Mesendoderm (in vitro differentiated cells): ENCODE data around the gene TNFRSF1B.

ENCODE experiments used
- DNase-seq: peaks from one replicate; pipeline ENCODE4 v3.0.0; 2013
- H2AK5ac ChIP-seq: 2 replicates; pipeline ENCODE4 v1.6.1; 2013; ENCODE audit warnings: low read length, inconsistent platforms
- H2BK120ac ChIP-seq: 2 replicates; pipeline ENCODE4 v1.6.1; 2013; ENCODE audit warnings: low read depth, mild to moderate bottlenecking, low read length, moderate library complexity, mixed read lengths
- H2BK15ac ChIP-seq: replicated peaks from 2 replicates; pipeline ENCODE4 v1.6.1; 2013; ENCODE audit warnings: low read depth, mild to moderate bottlenecking, moderate library complexity
- H2BK5ac ChIP-seq: 2 replicates; pipeline ENCODE4 v1.6.1; 2013; ENCODE audit warnings: low read length, inconsistent platforms
- H3K18ac ChIP-seq: 2 replicates; pipeline ENCODE4 v1.6.1; 2013; ENCODE audit warnings: mild to moderate bottlenecking, low read length, mixed read lengths
- H3K23ac ChIP-seq: one replicate; pipeline ENCODE4 v1.6.1; 2013; ENCODE audit warnings: low read length
- H3K27ac ChIP-seq: 2 replicates; pipeline ENCODE4 v1.5.1; 2013; ENCODE audit warnings: low read depth, mild to moderate bottlenecking, inconsistent platforms, low read length, moderate library complexity
- H3K27me3 ChIP-seq: 2 replicates; pipeline ENCODE4 v1.6.1; 2013; ENCODE audit warnings: low read length, control low read depth, mild to moderate bottlenecking, inconsistent platforms; ENCODE audit not compliant: insufficient read depth, poor library complexity
- H3K36me3 ChIP-seq: 2 replicates; pipeline ENCODE4 v1.6.1; 2013; ENCODE audit warnings: low read length, inconsistent platforms; ENCODE audit not compliant: control insufficient read depth, insufficient read depth
- H3K4ac ChIP-seq: one replicate; pipeline ENCODE4 v1.6.1; 2013; ENCODE audit warnings: low read depth, mild to moderate bottlenecking, low read length, moderate library complexity
- H3K4me1 ChIP-seq: 2 replicates; pipeline ENCODE4 v1.6.1; 2013; ENCODE audit warnings: low read depth, low read length, inconsistent platforms; ENCODE audit not compliant: control insufficient read depth
- H3K4me2 ChIP-seq: 2 replicates; pipeline ENCODE4 v1.6.1; 2013; ENCODE audit warnings: low read length
- H3K4me3 ChIP-seq: 2 replicates; pipeline ENCODE4 v1.5.1; 2013; ENCODE audit warnings: mild to moderate bottlenecking, low read length
- H3K56ac ChIP-seq: one replicate; pipeline ENCODE4 v1.6.1; 2013; ENCODE audit warnings: low read length
- H3K79me1 ChIP-seq: 2 replicates; pipeline ENCODE4 v1.6.1; 2013; ENCODE audit warnings: low read length, inconsistent platforms
- H3K79me2 ChIP-seq: 2 replicates; pipeline ENCODE4 v1.6.1; 2013; ENCODE audit warnings: mild to moderate bottlenecking, low read length; ENCODE audit not compliant: control insufficient read depth, insufficient read depth
- H3K9ac ChIP-seq: 2 replicates; pipeline ENCODE4 v1.6.1; 2013; ENCODE audit warnings: low read length, inconsistent platforms
- H4K5ac ChIP-seq: one replicate; pipeline ENCODE4 v1.6.1; 2013; ENCODE audit warnings: low read length
- H4K8ac ChIP-seq: one replicate; pipeline ENCODE4 v1.6.1; 2013; ENCODE audit warnings: low read depth, mild to moderate bottlenecking, control low read depth, low read length, moderate library complexity
- WGBS: extraction: QIAGEN DNeasy Blood & Tissue Kit; methylation state at CpG from one replicate; pipeline ENCODE4 v1.1.7; 2013; ENCODE audit warnings: low lambda C conversion rate, missing lambda C conversion rate; ENCODE audit not compliant: insufficient coverage; ENCODE audit errors: extremely low coverage; 5-methylcytosine and 5-hydroxymethylcytosine counted together

TNFRSF1B gene

GRCh38 chr1:12170263-12170671 is 3.5 kb downstream of the TNFRSF1B start:
- H3K27ac ChIP-seq: no peak overlapping the region
- no peak overlapping the region for H2BK5ac ChIP-seq
- no peak overlapping the region for H4K5ac ChIP-seq
- no peak for DNase-seq
- no peak overlapping the region for H3K56ac ChIP-seq
- no peak overlapping the region for H3K23ac ChIP-seq
- no peaks in the 10 kb centered on the region for H3K79me1 ChIP-seq
- H3K36me3 ChIP-seq: no peaks in the 10 kb centered on the region
- no peak overlapping the region for H3K4me2 ChIP-seq
- H3K4me3 ChIP-seq: no peak overlapping the region
- no peak overlapping the region for H3K9ac ChIP-seq
- H3K79me2 ChIP-seq: no peaks in the 10 kb centered on the region
- H2AK5ac ChIP-seq: no peak overlapping the region
- H3K18ac ChIP-seq: no peak overlapping the region
- H3K4me1 ChIP-seq: no peaks in the 10 kb centered on the region
- no CpG with 5 or more reads among the region's 9 CpGs for WGBS
- no peak overlapping the region for H2BK15ac ChIP-seq
- no peak overlapping the region for H2BK120ac ChIP-seq
- H4K8ac ChIP-seq: no peak overlapping the region
- H3K27me3 ChIP-seq: peaks cover 2% of the 10 kb centered on the region
- no peak overlapping the region for H3K4ac ChIP-seq

GRCh38 chr1:12171206-12172041 is 4.6 kb downstream of the TNFRSF1B start:
- H2BK15ac ChIP-seq: no peak overlapping the region
- no peak for DNase-seq
- no peak overlapping the region for H3K27ac ChIP-seq
- H3K56ac ChIP-seq: no peak overlapping the region
- no peak overlapping the region for H3K23ac ChIP-seq
- no peak overlapping the region for H3K18ac ChIP-seq
- no peak overlapping the region for H4K5ac ChIP-seq
- H3K79me2 ChIP-seq: no peaks in the 10 kb centered on the region
- H3K4me2 ChIP-seq: no peak overlapping the region
- no peak overlapping the region for H2BK120ac ChIP-seq
- H3K4me1 ChIP-seq: no peaks in the 10 kb centered on the region
- no peak overlapping the region for H3K4ac ChIP-seq
- no peaks in the 10 kb centered on the region for H3K79me1 ChIP-seq
- WGBS: no CpG with 5 or more reads among the region's 12 CpGs
- peaks cover 2% of the 10 kb centered on the region for H3K27me3 ChIP-seq
- no peak overlapping the region for H2AK5ac ChIP-seq
- no peak overlapping the region for H3K4me3 ChIP-seq
- H2BK5ac ChIP-seq: no peak overlapping the region
- H3K36me3 ChIP-seq: no peaks in the 10 kb centered on the region
- H3K9ac ChIP-seq: no peak overlapping the region
- H4K8ac ChIP-seq: no peak overlapping the region

- Histone ChIP-seq H3K4ac (no peak overlapping the region), H3K4me3 (no peak overlapping the region), H2BK5ac (no peak overlapping the region), H3K4me2 (no peak overlapping the region), H2AK5ac (no peak overlapping the region), H4K5ac (no peak overlapping the region), H3K18ac (no peak overlapping the region), H3K56ac (no peak overlapping the region), H2BK15ac (no peak overlapping the region), H3K23ac (no peak overlapping the region), H2BK120ac (no peak overlapping the region), H3K79me2 (no peaks in the 10 kb centered on the region), H3K27ac (no peak overlapping the region), H3K79me1 (no peaks in the 10 kb centered on the region), H4K8ac (no peak overlapping the region), H3K9ac (no peak overlapping the region), H3K27me3 (no peaks in the 10 kb centered on the region), H3K4me1 (no peaks in the 10 kb centered on the region), H3K36me3 (no peaks in the 10 kb centered on the region)
- whole genome bisulfite sequencing: no CpG with 5 or more reads among the region's 14 CpGs
- no peak for DNase-seq
Observed at GRCh38 chr1:12172042-12172851, 5.5 kb downstream of the TNFRSF1B start.

GRCh38 chr1:12173041-12173509 is 6.3 kb downstream of the TNFRSF1B start:
- H3K79me2 ChIP-seq: no peaks in the 10 kb centered on the region
- no peak overlapping the region for H3K23ac ChIP-seq
- no peak overlapping the region for H2BK5ac ChIP-seq
- H3K4me1 ChIP-seq: no peaks in the 10 kb centered on the region
- no peak overlapping the region for H4K8ac ChIP-seq
- no peak overlapping the region for H4K5ac ChIP-seq
- H3K79me1 ChIP-seq: no peaks in the 10 kb centered on the region
- H3K36me3 ChIP-seq: no peaks in the 10 kb centered on the region
- no peak overlapping the region for H2BK120ac ChIP-seq
- H3K27ac ChIP-seq: no peak overlapping the region
- H3K4me2 ChIP-seq: no peak overlapping the region
- no peak overlapping the region for H2AK5ac ChIP-seq
- no peak for DNase-seq
- no peak overlapping the region for H3K4me3 ChIP-seq
- H3K4ac ChIP-seq: no peak overlapping the region
- H2BK15ac ChIP-seq: no peak overlapping the region
- H3K9ac ChIP-seq: no peak overlapping the region
- H3K18ac ChIP-seq: no peak overlapping the region
- no CpG with 5 or more reads among the region's 3 CpGs for WGBS
- H3K27me3 ChIP-seq: no peaks in the 10 kb centered on the region
- H3K56ac ChIP-seq: no peak overlapping the region

- Histone ChIP-seq H3K36me3 (no peaks in the 10 kb centered on the region), H2BK15ac (no peak overlapping the region), H3K56ac (no peak overlapping the region), H3K4me2 (no peak overlapping the region), H2BK5ac (no peak overlapping the region), H4K5ac (no peak overlapping the region), H4K8ac (no peak overlapping the region), H2AK5ac (no peak overlapping the region), H3K4me3 (no peak overlapping the region), H3K4me1 (no peaks in the 10 kb centered on the region), H3K79me2 (no peaks in the 10 kb centered on the region), H3K9ac (no peak overlapping the region), H2BK120ac (no peak overlapping the region), H3K79me1 (no peaks in the 10 kb centered on the region), H3K4ac (no peak overlapping the region), H3K23ac (no peak overlapping the region), H3K27ac (no peak overlapping the region), H3K18ac (no peak overlapping the region), H3K27me3 (no peaks in the 10 kb centered on the region)
- no peak for DNase-seq
- no CpG with 5 or more reads among the region's 11 CpGs for whole genome bisulfite sequencing
Observed at GRCh38 chr1:12173631-12174121, 6.9 kb downstream of the TNFRSF1B start.
